HG03060 (cell line): ENCODE measurements around the gene UBE2G2.

Experiments used
- ATAC-seq: cut with Tn5 transposase; IDR thresholded peaks from one replicate; pipeline ENCODE4 v1.9.1; 2021; ENCODE audit warnings: low read depth, moderate number of reproducible peaks; ENCODE audit not compliant: unreplicated experiment

The UBE2G2 gene

GRCh38 chr21:44792702-44793591, 8.7 kb downstream of the UBE2G2 start:
- no peak for ATAC-seq

GRCh38 chr21:44791993-44792392, 9.6 kb downstream of the UBE2G2 start:
- no peak for ATAC-seq

- no peak for ATAC-seq
Observed at GRCh38 chr21:44791246-44791645, 10.4 kb downstream of the UBE2G2 start.

DNA sequence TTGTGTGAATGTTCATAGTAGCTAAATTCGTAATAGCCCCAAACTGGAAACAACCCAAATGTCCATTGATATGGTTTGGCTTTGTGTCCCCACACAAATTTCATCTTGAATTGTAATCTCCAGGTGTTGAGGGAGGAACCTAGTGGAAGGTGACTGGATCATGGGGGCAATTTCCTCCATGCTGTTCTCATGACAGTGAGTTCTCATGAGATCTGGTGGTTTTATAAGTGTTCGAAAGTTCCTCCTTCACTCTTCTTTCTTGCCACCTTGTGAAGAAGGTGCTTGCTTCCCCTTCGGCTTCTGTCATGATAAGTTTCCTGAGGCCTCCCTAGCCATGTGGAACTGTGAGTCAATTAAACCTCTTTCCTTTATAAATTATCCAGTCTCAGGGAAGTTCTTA, 11.3 kb downstream of the UBE2G2 start:
- ATAC-seq = no peak

DNA sequence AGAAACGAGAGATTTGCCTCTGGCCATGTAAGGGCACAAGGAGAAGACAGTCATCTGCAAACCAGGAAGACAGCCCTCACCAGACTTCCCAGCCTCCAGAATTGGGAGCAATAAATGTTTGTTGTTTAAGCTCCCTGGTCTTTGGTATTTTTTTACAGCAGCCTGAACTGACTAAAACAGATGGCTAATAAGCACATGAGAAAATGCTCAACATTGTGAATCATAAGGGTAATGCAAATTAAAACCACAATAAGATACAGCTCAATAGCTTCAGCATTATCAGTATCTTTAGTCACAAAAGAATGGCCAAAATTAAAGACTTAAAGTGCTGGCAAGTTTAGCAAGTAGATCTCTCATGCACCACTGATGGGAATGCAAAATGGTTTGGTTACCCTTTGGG, 11.7 kb downstream of the UBE2G2 start:
- ATAC-seq = no peak

- ATAC-seq = no peak
Observed at GRCh38 chr21:44785620-44786335, 15.8 kb downstream of the UBE2G2 start.

- ATAC-seq = no peak
Observed at GRCh38 chr21:44784810-44785209, 16.8 kb downstream of the UBE2G2 start.

GRCh38 chr21:44783020-44783696, 18.5 kb downstream of the UBE2G2 start:
- no peak for ATAC-seq

DNA sequence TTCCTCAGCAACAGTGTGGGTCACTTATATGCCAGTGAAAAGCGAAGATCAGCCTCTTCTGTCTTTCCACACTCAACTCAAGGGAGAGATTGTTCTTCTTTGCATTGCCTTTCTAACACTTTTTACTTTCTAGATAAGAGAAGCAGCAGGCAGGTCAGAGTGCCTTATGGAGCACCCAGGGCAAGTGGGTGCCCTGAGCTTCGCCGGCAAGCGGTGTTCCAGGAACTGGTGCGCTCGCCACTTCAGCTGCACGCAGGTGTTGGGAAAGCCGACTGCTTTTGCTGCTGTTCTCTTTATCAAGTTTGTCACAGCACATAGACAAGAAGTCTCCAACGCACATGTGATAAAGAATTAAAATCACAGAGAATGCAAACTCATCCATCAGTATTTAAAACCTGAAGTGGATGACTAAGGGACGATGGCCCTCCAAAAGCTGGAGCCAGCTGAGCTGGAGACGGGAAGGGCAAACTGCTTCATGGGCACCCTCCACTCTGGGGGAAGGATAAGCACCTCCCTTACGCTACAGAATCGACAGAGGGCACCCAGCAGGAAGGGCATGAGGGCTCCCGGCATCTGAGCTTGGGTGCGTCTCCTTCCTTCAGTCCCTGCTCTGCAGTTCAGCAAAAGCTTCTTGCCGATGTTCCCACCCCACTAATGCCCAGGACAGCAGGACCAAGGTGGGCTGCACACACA, 20.7 kb downstream of the UBE2G2 start:
- ATAC-seq = no peak

DNA sequence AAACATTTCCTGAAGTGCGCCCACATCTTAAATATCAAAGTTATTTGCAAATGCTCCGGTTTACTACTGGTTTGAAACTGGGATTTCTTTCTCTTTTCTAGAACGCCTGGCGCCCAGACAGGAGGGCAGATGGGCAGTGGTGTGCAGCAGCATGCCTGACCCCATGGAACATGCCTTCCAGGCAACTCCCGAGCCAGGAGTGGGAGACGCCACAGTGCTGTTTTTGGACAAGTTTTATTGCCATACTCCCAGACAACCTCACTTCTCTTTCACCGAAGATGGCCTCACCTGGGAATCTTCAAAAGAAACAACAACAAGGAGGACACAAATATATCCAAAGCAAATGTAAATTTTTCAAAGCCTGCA, 21.5 kb downstream of the UBE2G2 start:
- ATAC-seq = no peak

GRCh38 chr21:44779417-44780136, 22.0 kb downstream of the UBE2G2 start:
- no peak for ATAC-seq

GRCh38 chr21:44778983-44779382, 22.6 kb downstream of the UBE2G2 start:
- ATAC-seq = no peak

- no peak for ATAC-seq
Observed at GRCh38 chr21:44778499-44778911, 23.1 kb downstream of the UBE2G2 start.

- ATAC-seq = no peak
Observed at GRCh38 chr21:44778094-44778493, 23.5 kb downstream of the UBE2G2 start.

DNA sequence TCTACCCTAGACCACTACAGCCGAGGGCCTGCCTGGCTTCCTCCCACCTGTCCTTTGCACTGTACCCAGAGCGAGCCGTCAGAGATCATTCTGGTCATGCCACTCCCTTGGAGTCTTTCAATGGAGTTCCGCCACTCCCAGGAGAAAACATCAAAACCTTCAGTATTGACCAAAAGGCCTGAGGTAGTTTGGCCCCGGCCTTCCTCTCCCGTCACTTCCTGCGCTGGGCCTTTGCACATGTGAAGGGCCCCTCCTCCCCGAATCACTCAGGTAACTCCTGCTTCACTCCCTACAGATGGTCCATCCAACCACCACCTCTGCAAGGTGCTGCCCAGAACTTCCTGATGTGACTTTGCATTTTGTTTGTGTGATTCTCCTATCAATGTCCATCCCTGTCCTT, 26.6 kb downstream of the UBE2G2 start:
- no peak for ATAC-seq

GRCh38 chr21:44773291-44773932, 28.2 kb downstream of the UBE2G2 start:
- ATAC-seq = no peak

- ATAC-seq = no peak
Observed at GRCh38 chr21:44771896-44772525, 29.6 kb downstream of the UBE2G2 start.

DNA sequence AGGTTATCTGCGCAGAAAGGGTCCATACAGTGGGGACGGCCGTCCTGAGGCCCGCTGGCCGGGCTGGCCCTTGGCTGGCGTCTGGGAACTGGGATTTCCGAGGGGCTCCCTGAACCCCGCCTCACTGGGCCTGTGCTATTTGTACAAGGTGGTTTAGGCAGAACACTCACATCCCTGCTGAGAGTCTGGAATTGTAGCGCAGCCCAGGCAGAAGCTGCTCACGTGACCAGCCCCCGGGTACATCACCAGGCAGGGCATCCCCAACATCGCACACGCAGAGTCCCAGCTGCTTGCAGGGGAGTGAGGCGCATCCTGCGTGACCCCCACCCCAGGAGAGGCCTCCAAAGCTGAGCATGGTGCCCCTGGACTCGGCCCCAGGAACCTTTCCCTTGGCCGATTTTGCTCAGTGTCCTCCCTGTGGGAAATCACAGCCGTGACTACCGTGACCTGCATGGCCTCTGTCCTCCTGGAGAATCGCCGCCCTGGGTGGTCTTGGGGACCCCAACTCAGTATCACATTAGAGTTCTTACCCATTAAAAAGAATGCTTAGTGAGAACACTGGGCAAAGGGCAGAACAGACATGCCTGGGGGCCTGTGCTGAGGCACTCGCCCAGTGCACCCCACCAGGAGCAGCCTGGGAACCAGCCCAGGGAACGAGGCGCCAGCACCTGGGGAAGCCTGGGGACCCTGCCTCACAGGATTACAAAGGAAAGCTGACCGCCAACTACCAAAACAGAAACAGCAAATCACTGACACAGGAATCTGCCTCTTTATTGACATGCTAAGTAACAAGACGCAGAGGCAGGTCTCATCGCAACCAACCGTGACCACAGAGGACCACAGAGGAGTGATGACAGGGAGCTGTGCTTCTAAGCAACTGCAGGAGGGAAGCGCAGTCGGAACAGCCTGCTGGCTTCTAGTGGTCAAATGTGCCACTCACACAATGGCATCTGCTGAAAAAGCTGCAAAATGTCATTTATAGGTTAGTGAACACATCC, 33.5 kb downstream of the UBE2G2 start:
- no peak for ATAC-seq
